H1 (cell line): ENCODE results near the gene NCL. TPM values are rescaled to one million over a fixed set of nuclear protein-coding genes. Genes with fewer than 3 reads are reported as not detected.
A peak's percentile ranks its signal among the peaks of the same experiment; 100 is the strongest.

Source experiments
- CTCF ChIA-PET: fragments of 300-600 bp; sonication (Branson Sonifier 250); formaldehyde crosslinking; loops from one replicate; lab custom pipeline; 2021; ENCODE audit not compliant: partially characterized antibody; lab: Charles Lee
- POLR2A ChIA-PET: fragments of 300-600 bp; sonication (Branson Sonifier 250); formaldehyde crosslinking; loops from one replicate; lab custom pipeline; 2021; ENCODE audit warnings: inconsistent platforms; ENCODE audit not compliant: partially characterized antibody; lab: Charles Lee
- DNase-seq, 2 experiments: peaks; one replicate each; pipeline versions ENCODE4 v3.0.0 to v3.0.0-alpha.2; 2010 to 2022; ENCODE audit warnings: low spot score in 2 of 2, low read depth in 1 of 2, mixed read lengths in 1 of 2
- FAIRE-seq: peaks from 2 replicates; lab custom pipeline; 2011; peaks lifted over from hg19 to GRCh38; lab: Jason Lieb, UNC
- H2AFZ ChIP-seq: 2 replicates; pipeline ENCODE4 v1.8.1; 2012; ENCODE audit warnings: low read length, inconsistent platforms
- H2AK5ac ChIP-seq: 2 replicates; pipeline ENCODE4 v1.6.1; 2013; ENCODE audit warnings: low read depth, low read length
- H2BK120ac ChIP-seq: replicated peaks from 2 replicates; pipeline ENCODE3; 2013; ENCODE audit warnings: low read depth, low read length, inconsistent platforms
- H2BK12ac ChIP-seq: 2 replicates; pipeline ENCODE4 v1.6.1; 2013; ENCODE audit warnings: low read depth, low read length
- H2BK15ac ChIP-seq: 2 replicates; pipeline ENCODE4 v1.6.1; 2013; ENCODE audit warnings: low read length
- H2BK20ac ChIP-seq: 2 replicates; pipeline ENCODE4 v1.6.1; 2013; ENCODE audit warnings: low read length
- H2BK5ac ChIP-seq: 2 replicates; pipeline ENCODE4 v1.6.1; 2013; ENCODE audit warnings: low read depth, low read length
- H3K14ac ChIP-seq: 2 replicates; pipeline ENCODE4 v1.6.1; 2013; ENCODE audit warnings: inconsistent platforms; ENCODE audit not compliant: insufficient read length
- H3K18ac ChIP-seq: 2 replicates; pipeline ENCODE4 v1.6.1; 2013; ENCODE audit warnings: low read length; ENCODE audit errors: extremely low read depth
- H3K23ac ChIP-seq: 2 replicates; pipeline ENCODE4 v1.6.1; 2013; ENCODE audit warnings: inconsistent platforms; ENCODE audit not compliant: insufficient read length
- H3K23me2 ChIP-seq: 2 replicates; pipeline ENCODE4 v1.6.1; 2013; ENCODE audit warnings: low read depth, low read length
- H3K27ac ChIP-seq: 2 replicates; pipeline ENCODE4 v1.6.1; 2011; ENCODE audit warnings: low read depth, low read length, inconsistent platforms
- H3K27me3 ChIP-seq, 4 experiments: replicated peaks in 1 of 4; 1 replicate in 1 of 4; 2 replicates in 3 of 4; pipeline versions ENCODE4 v1.6.1 to v1.8.1; 2011 to 2013; ENCODE audit warnings: low read length in 3 of 4, mild to moderate bottlenecking in 3 of 4, inconsistent platforms in 2 of 4, mixed read lengths in 2 of 4, moderate library complexity in 1 of 4; ENCODE audit not compliant: control insufficient read depth in 3 of 4, insufficient read depth in 3 of 4; ENCODE audit errors: extremely low read depth in 1 of 4
- H3K36me3 ChIP-seq, 4 experiments: 2 replicates each; pipeline versions ENCODE4 v1.6.1 to v1.8.1; 2011 to 2013; ENCODE audit warnings: mild to moderate bottlenecking in 4 of 4, low read length in 3 of 4, moderate library complexity in 2 of 4, control low read depth in 1 of 4, inconsistent platforms in 1 of 4; ENCODE audit not compliant: insufficient read depth in 4 of 4, control insufficient read depth in 2 of 4
- H3K4ac ChIP-seq: replicated peaks from 2 replicates; pipeline ENCODE3; 2013; ENCODE audit warnings: low read length, low read depth, mixed read lengths, inconsistent platforms; ENCODE audit not compliant: insufficient read length
- H3K4me1 ChIP-seq, 4 experiments: replicated peaks in 1 of 4; 1 replicate in 1 of 4; 2 replicates in 3 of 4; pipeline versions ENCODE4 v1.6.1 to v1.8.1; 2011 to 2013; ENCODE audit warnings: low read length in 3 of 4, inconsistent platforms in 2 of 4, mixed read lengths in 1 of 4; ENCODE audit not compliant: insufficient read depth in 4 of 4, control insufficient read depth in 3 of 4
- H3K4me2 ChIP-seq, 2 experiments: 2 replicates each; pipeline versions ENCODE4 v1.6.1 to v1.8.1; 2011 to 2013; ENCODE audit warnings: low read depth in 2 of 2, low read length in 2 of 2, control low read depth in 1 of 2, inconsistent platforms in 1 of 2, mild to moderate bottlenecking in 1 of 2; ENCODE audit not compliant: insufficient read depth in 1 of 2
- H3K4me3 ChIP-seq, 4 experiments: fragments of 200-600, 300-600 bp in 1 of 4; sonication (generic), shearing (Covaris generic), sonication (Bioruptor Twin) in 1 of 4; 2 replicates each; pipeline versions ENCODE4 v1.5.1 to v1.8.1; 2011 to 2016; ENCODE audit warnings: low read length in 4 of 4, low read depth in 3 of 4, control low read depth in 2 of 4, inconsistent platforms in 2 of 4, mild to moderate bottlenecking in 2 of 4, mixed read lengths in 1 of 4, moderate library complexity in 1 of 4; ENCODE audit not compliant: insufficient read depth in 2 of 4; ENCODE audit errors: extremely low read depth in 1 of 4
- H3K56ac ChIP-seq: replicated peaks from 2 replicates; pipeline ENCODE3; 2013; ENCODE audit warnings: low read depth, mild to moderate bottlenecking, mixed read lengths, low read length, inconsistent platforms; ENCODE audit not compliant: insufficient read length
- H3K79me1 ChIP-seq: 2 replicates; pipeline ENCODE4 v1.6.1; 2013; ENCODE audit warnings: low read depth, low read length, control low read depth
- H3K79me2 ChIP-seq, 2 experiments: 2 replicates each; pipeline versions ENCODE4 v1.6.1 to v1.8.1; 2012 to 2013; ENCODE audit warnings: low read length in 2 of 2, mild to moderate bottlenecking in 2 of 2, inconsistent platforms in 1 of 2; ENCODE audit not compliant: insufficient read depth in 2 of 2, control insufficient read depth in 1 of 2
- H3K9ac ChIP-seq, 4 experiments: replicated peaks in 1 of 4; 1 replicate in 1 of 4; 2 replicates in 3 of 4; pipeline versions ENCODE4 v1.6.1 to v1.8.1; 2011 to 2013; ENCODE audit warnings: low read depth in 3 of 4, low read length in 3 of 4, control low read depth in 2 of 4, mild to moderate bottlenecking in 2 of 4, moderate library complexity in 2 of 4, inconsistent platforms in 1 of 4; ENCODE audit errors: extremely low read depth in 1 of 4
- H3K9me3 ChIP-seq, 2 experiments: 2 replicates each; pipeline versions ENCODE4 v1.6.1 to v1.8.1; 2012 to 2013; ENCODE audit warnings: mild to moderate bottlenecking in 2 of 2, moderate library complexity in 2 of 2, control low read depth in 1 of 2, inconsistent platforms in 1 of 2, low read depth in 1 of 2, low read length in 1 of 2, mixed read lengths in 1 of 2; ENCODE audit not compliant: insufficient read depth in 2 of 2
- H4K20me1 ChIP-seq, 2 experiments: replicated peaks in 1 of 2; 2 replicates each; pipeline versions ENCODE3 to v1.8.1; 2011 to 2013; ENCODE audit warnings: inconsistent platforms in 2 of 2, low read length in 2 of 2, mild to moderate bottlenecking in 1 of 2; ENCODE audit not compliant: insufficient read depth in 2 of 2, control insufficient read depth in 1 of 2
- H4K5ac ChIP-seq: 2 replicates; pipeline ENCODE4 v1.6.1; 2013; ENCODE audit warnings: low read length, low read depth, mixed read lengths, inconsistent platforms; ENCODE audit not compliant: insufficient read length
- H4K8ac ChIP-seq: 2 replicates; pipeline ENCODE4 v1.8.0; 2013; ENCODE audit warnings: mild to moderate bottlenecking, moderate library complexity, low read length, inconsistent platforms; ENCODE audit not compliant: insufficient read depth; ENCODE audit errors: extremely low read depth
- H4K91ac ChIP-seq: replicated peaks from 2 replicates; pipeline ENCODE3; 2013; ENCODE audit warnings: low read length, mixed read lengths, inconsistent platforms; ENCODE audit not compliant: insufficient read length
- EP300 ChIP-seq, 2 experiments: IDR thresholded peaks; 1 replicate in 1 of 2; 2 replicates in 1 of 2; pipeline ENCODE4 v1.6.1; 2011 to 2012; ENCODE audit warnings: low read depth in 2 of 2, low read length in 2 of 2, mild to moderate bottlenecking in 2 of 2, borderline replicate concordance in 1 of 2, inconsistent platforms in 1 of 2, moderate library complexity in 1 of 2
- JUN ChIP-seq: IDR thresholded peaks from 2 replicates; pipeline ENCODE4 v1.6.1; 2011; ENCODE audit warnings: low read depth, mild to moderate bottlenecking, improper control_type of control experiment, low read length
- MAFK ChIP-seq: IDR thresholded peaks from 2 replicates; pipeline ENCODE4 v1.6.1; 2012; ENCODE audit warnings: low read depth, mild to moderate bottlenecking, improper control_type of control experiment, low read length
- TCF12 ChIP-seq: IDR thresholded peaks from 2 replicates; pipeline ENCODE4 v1.6.1; 2011; ENCODE audit warnings: low read depth, mild to moderate bottlenecking, low read length
- WGBS, 2 experiments: shearing (Covaris generic) in 1 of 2; methylation state at CpG; one replicate each; pipeline versions ENCODE4 v1.1.6 to v1.1.7; 2013 to 2015; ENCODE audit warnings: low lambda C conversion rate in 2 of 2, mixed read lengths in 2 of 2, inconsistent platforms in 1 of 2, low coverage in 1 of 2, missing lambda C conversion rate in 1 of 2; ENCODE audit not compliant: insufficient replicate concordance in 2 of 2, insufficient coverage in 1 of 2, insufficient read length in 1 of 2; ENCODE audit errors: extremely low coverage in 1 of 2, missing lambda C conversion rate in 1 of 2; 5-methylcytosine and 5-hydroxymethylcytosine counted together
- long read RNA-seq, 2 experiments: library from RNA in 1 of 2; library from capped mRNA in 1 of 2; stranded (forward); transcript quantifications; one replicate each; pipeline ENCODE4 v2.0.0, GENCODE V29; 2021; ENCODE audit warnings: inconsistent platforms in 1 of 2
- polyA minus RNA-seq, 3 experiments: library from RNA; depleted of rRNA, polyadenylated mRNA; stranded (reverse); fragments of >200 nt; gene quantifications; 1 replicate in 2 of 3; 2 replicates in 1 of 3; pipeline ENCODE4 v1.2.3, GENCODE V29; 2011
- polyA plus RNA-seq, 7 experiments: library from polyadenylated mRNA; depleted of rRNA in 3 of 7; stranded (reverse) in 5 of 7; unstranded in 2 of 7; fragments of >200 nt in 5 of 7; fragments of 200-250 nt in 2 of 7; gene quantifications; 1 replicate in 5 of 7; 2 replicates in 1 of 7; 4 replicates in 1 of 7; pipeline versions ENCODE4 v1.2.1 to v1.2.3, GENCODE V29; 2011 to 2013; ENCODE audit warnings: missing spikeins in 2 of 7, mixed read lengths in 2 of 7
- total RNA-seq: library from RNA; stranded (reverse); fragmentation: NEBNext Ultra II Directional; extraction: Animal tissue kit (Norgen Biotek cat#: 25700); gene quantifications from 2 replicates; pipeline ENCODE4 v1.2.1, GENCODE V29; 2021
- TF ChIP-seq, protein P1 (sequence below): IDR thresholded peaks from 2 replicates; pipeline ENCODE4 v1.6.1; 2012; ENCODE audit warnings: low read length, inconsistent platforms

Gene NCL
- total RNA-seq (1,442 and 1,478 TPM in 2 replicates), polyA plus RNA-seq (2011; rRNA removed) (61.2 and 61.5 TPM in 2 replicates), polyA minus RNA-seq (2011; rRNA and poly(A)+ RNA removed) (73.2 and 117 TPM in 2 replicates)
- 262 TPM for polyA plus RNA-seq (2011; cell fraction: cytosol; rRNA removed)
- 125 TPM for polyA plus RNA-seq (2011; cell fraction: nucleus; rRNA removed)
- 864 to 1,058 TPM (median 903 TPM) in 4 replicates for polyA plus RNA-seq (2012, experiment 1 of 2)
- 81.1 TPM for polyA plus RNA-seq (2012, experiment 2 of 2)
- polyA plus RNA-seq (2013, experiment 1 of 2) = 607 TPM
- polyA plus RNA-seq (2013, experiment 2 of 2) = 625 TPM
- polyA minus RNA-seq (2011; cell fraction: cytosol; rRNA and poly(A)+ RNA removed) = 146 TPM
- polyA minus RNA-seq (2011; cell fraction: nucleus; rRNA and poly(A)+ RNA removed) = 137 TPM
- long read RNA-seq, experiment 1, full-length matches to known transcripts = 21 of 615 reads
- long read RNA-seq, experiment 1, partial matches to known transcripts = 589 of 615 reads
- long read RNA-seq, experiment 1, other reads (novel, unspliced or antisense) = 5 of 615 reads
- long read RNA-seq, experiment 2, full-length matches to known transcripts = 336 of 1,032 reads
- long read RNA-seq, experiment 2, partial matches to known transcripts = 673 of 1,032 reads
- long read RNA-seq, experiment 2, other reads (novel, unspliced or antisense) = 23 of 1,032 reads

DNA sequence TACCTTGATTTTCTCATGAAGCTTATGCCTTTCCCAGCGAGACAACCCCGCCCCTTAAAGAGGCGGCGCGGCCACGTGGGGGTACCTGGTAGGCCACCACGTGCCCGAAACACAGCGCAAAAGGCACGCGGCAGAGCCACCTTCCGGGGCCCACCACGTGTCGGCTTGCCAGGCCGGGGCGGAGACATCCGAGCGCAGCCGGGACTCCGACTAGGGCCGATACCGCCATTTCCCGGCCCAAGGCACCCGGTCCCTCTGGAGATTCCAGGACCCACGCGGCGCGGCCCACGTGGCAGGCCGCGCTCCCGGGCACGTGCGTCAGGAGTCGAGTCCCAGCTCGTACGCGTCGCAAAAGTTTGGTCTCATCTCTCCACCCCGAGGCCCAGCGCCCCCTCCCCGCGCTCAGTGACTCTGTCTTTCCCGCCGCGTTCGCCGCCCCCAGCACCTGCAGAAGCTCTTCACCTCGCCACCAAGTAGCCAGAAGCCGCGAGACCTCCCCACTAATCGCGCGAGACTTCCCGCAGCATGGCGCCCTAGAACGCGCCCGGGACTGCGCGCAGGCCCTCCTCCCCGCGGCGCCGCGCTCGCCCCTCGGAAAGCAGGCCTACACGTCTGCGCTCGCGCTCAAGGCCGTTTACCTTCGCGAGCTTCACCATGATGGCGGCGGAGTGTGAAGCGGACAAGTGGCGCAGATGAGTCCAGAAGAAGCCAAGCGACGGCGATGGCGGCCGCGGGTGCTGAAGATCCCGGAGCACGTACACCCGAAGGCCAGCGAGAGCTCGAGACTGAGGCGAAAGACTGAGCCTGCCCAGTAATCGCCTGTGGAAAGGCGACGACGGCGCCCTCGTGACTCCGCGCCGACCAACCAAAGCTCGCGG is at the start of gene NCL:
TSS of gene NCL (minus strand) at position 787 of the 878 bp plus-strand sequence. CDS start at position 656, 131 bp downstream.
- H3K27me3 ChIP-seq = no peaks in the 10 kb centered on the region
- FAIRE-seq (no peak), DNase-seq (no peak)
- H3K9me3 ChIP-seq = no peaks in the 10 kb centered on the region
- peak within 1 kb of the TSS; percentile 98 for H2AK5ac ChIP-seq
- peak within 1 kb of the TSS; percentile 85 to 97 (median 94) for H3K4me3 ChIP-seq
- peaks cover 0 to 20% (median 6%) of the 10 kb centered on the region in 4 experiments; a peak in 6 of 7 replicates for H3K4me1 ChIP-seq
- CTCF ChIA-PET = interaction anchor here (0.5 to 10.2 kb wide), 7 partner anchors 9 to 237 kb away, joined by 3 to 94 read pairs (median 4); partner anchors contain the start of gene B3GNT7
- peak within 1 kb of the TSS; percentile 25 for H2BK120ac ChIP-seq
- H4K91ac ChIP-seq = peak within 1 kb of the TSS; percentile 99
- peak within 1 kb of the TSS; percentile 72; the same call in 1 of the 2 replicates for H2BK15ac ChIP-seq
- peak within 1 kb of the TSS; percentile 70 to 91 for H3K4me2 ChIP-seq
- peak within 1 kb of the TSS; percentile 98 for H3K4ac ChIP-seq
- no peak within 1 kb of the TSS for H2AFZ ChIP-seq
- peaks cover 28 to 33% of the 10 kb centered on the region in 2 experiments for H4K20me1 ChIP-seq
- H3K9ac ChIP-seq = peak within 1 kb of the TSS; percentile 98 to 100 (median 100)
- H4K8ac ChIP-seq = peak within 1 kb of the TSS; percentile 99
- H3K79me1 ChIP-seq = peaks cover 6% of the 10 kb centered on the region; the same call in 1 of the 2 replicates
- H4K5ac ChIP-seq = peak within 1 kb of the TSS; percentile 98
- peak within 1 kb of the TSS; percentile 99 for H3K27ac ChIP-seq
- 2% methylated on average over 62 of the region's 102 CpGs; no CpG with 5 or more reads in 1 of the 2 experiments for WGBS, 2 experiments
- H3K14ac ChIP-seq = no peak within 1 kb of the TSS
- H2BK12ac ChIP-seq = peak within 1 kb of the TSS; percentile 93
- peaks cover 11% of the 10 kb centered on the region for H3K23me2 ChIP-seq
- H3K56ac ChIP-seq = peak within 1 kb of the TSS; percentile 98
- no peak within 1 kb of the TSS for H3K23ac ChIP-seq
- no peak within 1 kb of the TSS for H2BK20ac ChIP-seq
- peaks cover 25 to 53% of the 10 kb centered on the region in 2 experiments for H3K79me2 ChIP-seq
- peak within 1 kb of the TSS; percentile 100 for H2BK5ac ChIP-seq
- POLR2A ChIA-PET = interaction anchor here (0.6 to 14.9 kb wide), 99 partner anchors 9 to 1075 kb away, joined by 3 to 431 read pairs (median 4); partner anchors contain the start of genes COPS7B, NMUR1 and PTMA
- H3K36me3 ChIP-seq = peaks cover 38 to 44% (median 40%) of the 10 kb centered on the region in 4 experiments
- H3K18ac ChIP-seq = peak within 1 kb of the TSS; percentile 99
- TF ChIP-seq EP300 (IDR thresholded peaks at IDR 0.05; ENCODE audit: borderline replicate concordance in 1 of 2, low read depth in 2 of 2, low read length in 2 of 2) (no peak), MAFK (no peak), TCF12 (no peak), JUN (no peak)
- TF ChIP-seq, protein P1, sequence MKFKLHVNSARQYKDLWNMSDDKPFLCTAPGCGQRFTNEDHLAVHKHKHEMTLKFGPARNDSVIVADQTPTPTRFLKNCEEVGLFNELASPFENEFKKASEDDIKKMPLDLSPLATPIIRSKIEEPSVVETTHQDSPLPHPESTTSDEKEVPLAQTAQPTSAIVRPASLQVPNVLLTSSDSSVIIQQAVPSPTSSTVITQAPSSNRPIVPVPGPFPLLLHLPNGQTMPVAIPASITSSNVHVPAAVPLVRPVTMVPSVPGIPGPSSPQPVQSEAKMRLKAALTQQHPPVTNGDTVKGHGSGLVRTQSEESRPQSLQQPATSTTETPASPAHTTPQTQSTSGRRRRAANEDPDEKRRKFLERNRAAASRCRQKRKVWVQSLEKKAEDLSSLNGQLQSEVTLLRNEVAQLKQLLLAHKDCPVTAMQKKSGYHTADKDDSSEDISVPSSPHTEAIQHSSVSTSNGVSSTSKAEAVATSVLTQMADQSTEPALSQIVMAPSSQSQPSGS = peak; percentile 30; the same call in 1 of the 2 replicates
